ENCODE measurements around the gene CNTN1.

GRCh38 chr12:40734276-40734675 lies 42.0 kb downstream of the CNTN1 start:
- TF ChIP-seq, protein P1, sequence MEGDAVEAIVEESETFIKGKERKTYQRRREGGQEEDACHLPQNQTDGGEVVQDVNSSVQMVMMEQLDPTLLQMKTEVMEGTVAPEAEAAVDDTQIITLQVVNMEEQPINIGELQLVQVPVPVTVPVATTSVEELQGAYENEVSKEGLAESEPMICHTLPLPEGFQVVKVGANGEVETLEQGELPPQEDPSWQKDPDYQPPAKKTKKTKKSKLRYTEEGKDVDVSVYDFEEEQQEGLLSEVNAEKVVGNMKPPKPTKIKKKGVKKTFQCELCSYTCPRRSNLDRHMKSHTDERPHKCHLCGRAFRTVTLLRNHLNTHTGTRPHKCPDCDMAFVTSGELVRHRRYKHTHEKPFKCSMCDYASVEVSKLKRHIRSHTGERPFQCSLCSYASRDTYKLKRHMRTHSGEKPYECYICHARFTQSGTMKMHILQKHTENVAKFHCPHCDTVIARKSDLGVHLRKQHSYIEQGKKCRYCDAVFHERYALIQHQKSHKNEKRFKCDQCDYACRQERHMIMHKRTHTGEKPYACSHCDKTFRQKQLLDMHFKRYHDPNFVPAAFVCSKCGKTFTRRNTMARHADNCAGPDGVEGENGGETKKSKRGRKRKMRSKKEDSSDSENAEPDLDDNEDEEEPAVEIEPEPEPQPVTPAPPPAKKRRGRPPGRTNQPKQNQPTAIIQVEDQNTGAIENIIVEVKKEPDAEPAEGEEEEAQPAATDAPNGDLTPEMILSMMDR (IDR thresholded peaks at IDR 0.05; ENCODE audit: poor library complexity, severe bottlenecking) = no peak
- TF ChIP-seq TAF1 (IDR thresholded peaks at IDR 0.05; ENCODE audit: low read depth) (no peak), EZH2 (IDR thresholded peaks at IDR 0.05; ENCODE audit: borderline replicate concordance, insufficient read depth, low read length, poor library complexity, severe bottlenecking) (no peak), POLR2AphosphoS5 (IDR thresholded peaks at IDR 0.05) (no peak), REST (IDR thresholded peaks at IDR 0.05; ENCODE audit: borderline replicate concordance) (no peak), RAD21 (conservative IDR thresholded peaks at IDR 0.05) (no peak), EP300 (conservative IDR thresholded peaks at IDR 0.05; ENCODE audit: poor library complexity, severe bottlenecking) (no peak)

All from neural cell (in vitro differentiated cells).